Measurements from ENCODE around the gene CD200R1L. TPM values are rescaled to one million over a fixed set of nuclear protein-coding genes. Genes with fewer than 3 reads are reported as not detected.

CD200R1L gene
- polyA plus RNA-seq, 1 of the 3 experiments (the other 2 are of a cell fraction): not detected

DNA sequence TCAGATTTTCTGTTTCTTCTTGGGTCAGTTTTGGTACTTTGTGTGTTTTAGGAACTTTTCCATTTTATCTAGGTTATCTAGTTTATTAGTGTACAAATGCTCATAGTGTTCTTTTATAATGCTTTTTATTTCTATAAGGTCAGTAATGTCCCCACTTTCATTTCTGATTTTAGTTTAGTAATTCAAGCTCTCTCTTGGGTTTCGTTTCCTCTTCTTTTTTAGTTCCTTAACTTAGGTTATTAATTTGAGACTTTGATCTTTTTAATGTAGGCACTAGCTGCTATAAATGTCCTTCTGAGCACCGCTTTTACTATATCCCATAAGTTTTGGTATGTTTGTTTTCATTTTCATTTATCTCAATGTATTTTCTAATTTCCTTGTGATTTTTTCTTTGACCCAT, 27.0 kb upstream of the CD200R1L start:
- WGBS (ENCODE audit: low lambda C conversion rate): 41% methylated on average over 2 of the region's 2 CpGs

DNA sequence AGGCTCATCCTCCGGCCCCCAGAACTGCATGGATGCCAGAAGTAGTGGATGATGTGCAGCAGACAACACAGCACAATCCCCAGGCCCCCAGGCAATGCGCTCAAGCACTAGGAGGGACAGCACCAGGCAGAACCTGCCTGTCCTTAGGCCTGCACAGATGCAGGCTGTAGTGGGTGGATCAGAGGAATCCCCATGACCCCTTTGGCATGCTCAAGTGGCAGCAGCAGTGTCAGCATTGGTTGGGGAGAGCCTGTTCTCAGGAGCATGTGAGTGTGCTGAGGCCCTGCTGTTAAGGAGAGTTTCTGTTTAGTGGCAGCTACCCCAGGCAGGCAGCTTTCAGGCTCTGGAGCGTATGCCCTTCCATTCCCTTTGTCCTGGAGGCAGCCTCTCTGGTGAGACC, 25.1 kb upstream of the CD200R1L start:
- H3K27ac ChIP-seq (ENCODE audit: low read depth in 2 of 2, low read length in 1 of 2): no peak overlapping the region
- H3K4me1 ChIP-seq (ENCODE audit: control insufficient read depth in 1 of 2, insufficient read depth in 2 of 2, low read depth in 1 of 2, low read length in 1 of 2): no peaks in the 10 kb centered on the region
- no peaks in the 10 kb centered on the region for H4K20me1 ChIP-seq (ENCODE audit: insufficient read depth)
- POLR2A ChIA-PET: no interaction called here
- H3K27me3 ChIP-seq (ENCODE audit: insufficient read depth): no peaks in the 10 kb centered on the region
- no peaks in the 10 kb centered on the region for H3K36me3 ChIP-seq (replicated peaks in 1 of 2; ENCODE audit: control insufficient read depth in 1 of 2, insufficient read depth in 2 of 2, low read length in 1 of 2)
- TF ChIP-seq, protein P1, sequence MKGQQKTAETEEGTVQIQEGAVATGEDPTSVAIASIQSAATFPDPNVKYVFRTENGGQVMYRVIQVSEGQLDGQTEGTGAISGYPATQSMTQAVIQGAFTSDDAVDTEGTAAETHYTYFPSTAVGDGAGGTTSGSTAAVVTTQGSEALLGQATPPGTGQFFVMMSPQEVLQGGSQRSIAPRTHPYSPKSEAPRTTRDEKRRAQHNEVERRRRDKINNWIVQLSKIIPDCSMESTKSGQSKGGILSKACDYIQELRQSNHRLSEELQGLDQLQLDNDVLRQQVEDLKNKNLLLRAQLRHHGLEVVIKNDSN (IDR thresholded peaks at IDR 0.05; ENCODE audit: borderline replicate concordance, low read depth): no peak
- TF ChIP-seq NRF1 (IDR thresholded peaks at IDR 0.05; ENCODE audit: low read depth, low read length) (no peak), MEF2A (IDR thresholded peaks at IDR 0.05; ENCODE audit: borderline replicate concordance, low read depth) (no peak), RXRA (IDR thresholded peaks at IDR 0.05; ENCODE audit: borderline replicate concordance, low read depth) (no peak), YY1 (IDR thresholded peaks at IDR 0.05; ENCODE audit: low read depth) (no peak), CHD2 (IDR thresholded peaks at IDR 0.05; ENCODE audit: low read length, partially characterized antibody) (no peak), NFIC (IDR thresholded peaks at IDR 0.05; ENCODE audit: borderline replicate concordance) (no peak), RFX5 (IDR thresholded peaks at IDR 0.05; ENCODE audit: low read length) (no peak), GABPA (IDR thresholded peaks at IDR 0.05; ENCODE audit: low read depth) (no peak), SMC3 (IDR thresholded peaks at IDR 0.05; ENCODE audit: low read depth, low read length) (no peak), MXI1 (IDR thresholded peaks at IDR 0.05; ENCODE audit: low read depth, low read length) (no peak), TAF1 (IDR thresholded peaks at IDR 0.05; ENCODE audit: borderline replicate concordance, low read depth, low read length) (no peak), ELF1 (IDR thresholded peaks at IDR 0.05) (no peak)
- TF ChIP-seq, protein P2, sequence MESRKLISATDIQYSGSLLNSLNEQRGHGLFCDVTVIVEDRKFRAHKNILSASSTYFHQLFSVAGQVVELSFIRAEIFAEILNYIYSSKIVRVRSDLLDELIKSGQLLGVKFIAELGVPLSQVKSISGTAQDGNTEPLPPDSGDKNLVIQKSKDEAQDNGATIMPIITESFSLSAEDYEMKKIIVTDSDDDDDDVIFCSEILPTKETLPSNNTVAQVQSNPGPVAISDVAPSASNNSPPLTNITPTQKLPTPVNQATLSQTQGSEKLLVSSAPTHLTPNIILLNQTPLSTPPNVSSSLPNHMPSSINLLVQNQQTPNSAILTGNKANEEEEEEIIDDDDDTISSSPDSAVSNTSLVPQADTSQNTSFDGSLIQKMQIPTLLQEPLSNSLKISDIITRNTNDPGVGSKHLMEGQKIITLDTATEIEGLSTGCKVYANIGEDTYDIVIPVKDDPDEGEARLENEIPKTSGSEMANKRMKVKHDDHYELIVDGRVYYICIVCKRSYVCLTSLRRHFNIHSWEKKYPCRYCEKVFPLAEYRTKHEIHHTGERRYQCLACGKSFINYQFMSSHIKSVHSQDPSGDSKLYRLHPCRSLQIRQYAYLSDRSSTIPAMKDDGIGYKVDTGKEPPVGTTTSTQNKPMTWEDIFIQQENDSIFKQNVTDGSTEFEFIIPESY (IDR thresholded peaks at IDR 0.05; ENCODE audit: borderline replicate concordance, low read depth): no peak
- TF ChIP-seq, protein P3, sequence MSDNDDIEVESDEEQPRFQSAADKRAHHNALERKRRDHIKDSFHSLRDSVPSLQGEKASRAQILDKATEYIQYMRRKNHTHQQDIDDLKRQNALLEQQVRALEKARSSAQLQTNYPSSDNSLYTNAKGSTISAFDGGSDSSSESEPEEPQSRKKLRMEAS (IDR thresholded peaks at IDR 0.05; ENCODE audit: low read depth): no peak
- TF ChIP-seq, protein P4, sequence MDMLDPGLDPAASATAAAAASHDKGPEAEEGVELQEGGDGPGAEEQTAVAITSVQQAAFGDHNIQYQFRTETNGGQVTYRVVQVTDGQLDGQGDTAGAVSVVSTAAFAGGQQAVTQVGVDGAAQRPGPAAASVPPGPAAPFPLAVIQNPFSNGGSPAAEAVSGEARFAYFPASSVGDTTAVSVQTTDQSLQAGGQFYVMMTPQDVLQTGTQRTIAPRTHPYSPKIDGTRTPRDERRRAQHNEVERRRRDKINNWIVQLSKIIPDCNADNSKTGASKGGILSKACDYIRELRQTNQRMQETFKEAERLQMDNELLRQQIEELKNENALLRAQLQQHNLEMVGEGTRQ (IDR thresholded peaks at IDR 0.05; ENCODE audit: borderline replicate concordance, low read depth, low read length): no peak
- CTCF ChIA-PET: no interaction called here
- H3F3A ChIP-seq (replicated peaks; ENCODE audit: insufficient read depth): no peaks in the 10 kb centered on the region
- H3K4me2 ChIP-seq: no peak overlapping the region
- DNase-seq: no peak
- H3K79me2 ChIP-seq (ENCODE audit: insufficient read depth): no peaks in the 10 kb centered on the region
- no peaks in the 10 kb centered on the region for H3K9me2 ChIP-seq
- no peaks in the 10 kb centered on the region for H3K9me3 ChIP-seq
- WGBS (ENCODE audit: low lambda C conversion rate): 49% methylated on average over 3 of the region's 3 CpGs
- no peak overlapping the region for H2AFZ ChIP-seq (ENCODE audit: low read depth)
- H3K9ac ChIP-seq: no peak overlapping the region
- H3K4me3 ChIP-seq (ENCODE audit: low read depth in 2 of 2, low read length in 1 of 2): no peak overlapping the region

More for the DNA sequence above, 27.0 kb upstream of the CD200R1L start:
- no peak overlapping the region for H3K9ac ChIP-seq
- H3K79me2 ChIP-seq (ENCODE audit: insufficient read depth): no peaks in the 10 kb centered on the region
- H3K9me3 ChIP-seq: no peaks in the 10 kb centered on the region
- H3K27ac ChIP-seq (ENCODE audit: low read depth in 2 of 2, low read length in 1 of 2): no peak overlapping the region
- ChIA-PET POLR2A (no interaction called here), CTCF (no interaction called here)
- H3K27me3 ChIP-seq (ENCODE audit: insufficient read depth): no peaks in the 10 kb centered on the region
- no peaks in the 10 kb centered on the region for H3F3A ChIP-seq (replicated peaks; ENCODE audit: insufficient read depth)
- DNase-seq: no peak
- no peak overlapping the region for H2AFZ ChIP-seq (ENCODE audit: low read depth)
- H3K4me2 ChIP-seq: no peak overlapping the region
- no peak overlapping the region for H3K4me3 ChIP-seq (ENCODE audit: low read depth in 2 of 2, low read length in 1 of 2)
- TF ChIP-seq POLR2AphosphoS5 (IDR thresholded peaks at IDR 0.05; ENCODE audit: low read depth, low read length) (no peak), MEF2A (IDR thresholded peaks at IDR 0.05; ENCODE audit: borderline replicate concordance, low read depth) (no peak), TCF12 (IDR thresholded peaks at IDR 0.05) (no peak), RXRA (IDR thresholded peaks at IDR 0.05; ENCODE audit: borderline replicate concordance, low read depth) (no peak), NFIC (IDR thresholded peaks at IDR 0.05; ENCODE audit: borderline replicate concordance) (no peak), EP300 (IDR thresholded peaks at IDR 0.05; ENCODE audit: borderline replicate concordance in 1 of 2, low read depth in 1 of 2, low read length in 1 of 2) (no peak), MXI1 (IDR thresholded peaks at IDR 0.05; ENCODE audit: low read depth, low read length) (no peak), JUND (IDR thresholded peaks at IDR 0.05) (no peak), RAD21 (IDR thresholded peaks at IDR 0.05; ENCODE audit: low read length) (no peak)
- TF ChIP-seq, protein P3 (IDR thresholded peaks at IDR 0.05; ENCODE audit: low read depth): no peak
- TF ChIP-seq, protein P1 (IDR thresholded peaks at IDR 0.05; ENCODE audit: borderline replicate concordance, low read depth): no peak
- no peaks in the 10 kb centered on the region for H3K4me1 ChIP-seq (ENCODE audit: control insufficient read depth in 1 of 2, insufficient read depth in 2 of 2, low read depth in 1 of 2, low read length in 1 of 2)
- H3K9me2 ChIP-seq: no peaks in the 10 kb centered on the region
- H4K20me1 ChIP-seq (ENCODE audit: insufficient read depth): no peaks in the 10 kb centered on the region
- no peaks in the 10 kb centered on the region for H3K36me3 ChIP-seq (replicated peaks in 1 of 2; ENCODE audit: control insufficient read depth in 1 of 2, insufficient read depth in 2 of 2, low read length in 1 of 2)
